Loucy (cell line): Measurements from ENCODE around the gene KNL1.

Experiments
- H2AFZ ChIP-seq: fragments of 200-600 bp; sonication (generic); 2 replicates; pipeline ENCODE4 v1.6.0; 2016; ENCODE audit warnings: antibody characterized with exemption, mild to moderate bottlenecking, low read length, moderate library complexity
- H3F3A ChIP-seq: fragments of 200-600 bp; 2 replicates; pipeline ENCODE4 v1.6.0; 2016; ENCODE audit warnings: antibody characterized with exemption, low read depth, mild to moderate bottlenecking
- H3K27me3 ChIP-seq: fragments of 200-600 bp; sonication (generic); 2 replicates; pipeline ENCODE4 v1.6.1; 2014; ENCODE audit warnings: low read length, mild to moderate bottlenecking; ENCODE audit not compliant: insufficient read depth, poor library complexity, severe bottlenecking
- H3K36me3 ChIP-seq: fragments of 200-600 bp; sonication (generic); 2 replicates; pipeline ENCODE4 v1.6.1; 2016; ENCODE audit warnings: low read length; ENCODE audit not compliant: insufficient read depth
- H3K4me1 ChIP-seq: fragments of 200-600 bp; sonication (generic); 2 replicates; pipeline ENCODE4 v1.5.1; 2014; ENCODE audit warnings: low read length, mild to moderate bottlenecking; ENCODE audit not compliant: insufficient read depth, poor library complexity, severe bottlenecking
- H3K4me2 ChIP-seq: fragments of 200-600 bp; sonication (generic); 2 replicates; pipeline ENCODE4 v1.6.0; 2014; ENCODE audit warnings: antibody characterized with exemption, low read length, low read depth, mild to moderate bottlenecking; ENCODE audit not compliant: poor library complexity, severe bottlenecking
- H3K4me3 ChIP-seq: fragments of 200-600 bp; sonication (generic); 2 replicates; pipeline ENCODE4 v1.5.1; 2014; ENCODE audit warnings: low read length, mild to moderate bottlenecking, mixed read lengths; ENCODE audit not compliant: poor library complexity, severe bottlenecking
- H3K79me2 ChIP-seq: fragments of 200-600 bp; sonication (generic); 2 replicates; pipeline ENCODE4 v1.6.1; 2014; ENCODE audit warnings: low read length; ENCODE audit not compliant: insufficient read depth
- H3K9ac ChIP-seq: fragments of 200-600 bp; sonication (generic); 2 replicates; pipeline ENCODE4 v1.6.0; 2014; ENCODE audit warnings: mild to moderate bottlenecking, low read depth, low read length, moderate library complexity; ENCODE audit not compliant: poor library complexity, severe bottlenecking
- H3K9me2 ChIP-seq: fragments of 200-600 bp; sonication (generic); replicated peaks from 2 replicates; pipeline ENCODE4 v1.6.1; 2016; ENCODE audit warnings: low read depth, low read length, mixed read lengths
- H3K9me3 ChIP-seq: fragments of 200-600 bp; sonication (generic); 2 replicates; pipeline ENCODE4 v1.6.1; 2014; ENCODE audit warnings: mild to moderate bottlenecking, antibody characterized with exemption, low read length, low read depth; ENCODE audit not compliant: insufficient read depth
- H4K20me1 ChIP-seq: fragments of 200-600 bp; sonication (generic); 2 replicates; pipeline ENCODE4 v1.6.0; 2014; ENCODE audit warnings: antibody characterized with exemption, low read length, mild to moderate bottlenecking; ENCODE audit not compliant: insufficient read depth, poor library complexity, severe bottlenecking
- EZH2phosphoT487 ChIP-seq: fragments of 200-600 bp; IDR thresholded peaks from 2 replicates; pipeline ENCODE4 v1.6.1; 2018; ENCODE audit warnings: antibody characterized with exemption, mild to moderate bottlenecking, moderate library complexity, borderline replicate concordance
- TF ChIP-seq, protein P1 (sequence below): fragments of 200-600 bp; sonication (generic); conservative IDR thresholded peaks from 2 replicates; pipeline ENCODE4 v1.5.1; 2014; ENCODE audit warnings: mild to moderate bottlenecking, antibody characterized with exemption, low read length

The KNL1 gene

GRCh38 chr15:40564591-40565332, 29.3 kb upstream of the KNL1 start, which contains the start of gene CCDC32:
Gene CCDC32, minus strand, starts transcription at chr15:40565042. Its CDS starts 2,027 bp downstream, at chr15:40563015.
- H3K9me3 ChIP-seq = no peaks in the 10 kb centered on the region

GRCh38 chr15:40565333-40566238, 28.5 kb upstream of the KNL1 start:
- peaks cover 15% of the 10 kb centered on the region for H4K20me1 ChIP-seq
- H3F3A ChIP-seq = no peaks in the 10 kb centered on the region
- no peaks in the 10 kb centered on the region for H3K9me3 ChIP-seq
- H3K9me2 ChIP-seq = no peaks in the 10 kb centered on the region
- no peaks in the 10 kb centered on the region for H3K27me3 ChIP-seq
- peak overlapping the region; percentile 91 for H3K4me3 ChIP-seq
- H3K4me2 ChIP-seq = peak overlapping the region; percentile 95
- TF ChIP-seq EZH2phosphoT487 = no peak
- TF ChIP-seq, protein P1, sequence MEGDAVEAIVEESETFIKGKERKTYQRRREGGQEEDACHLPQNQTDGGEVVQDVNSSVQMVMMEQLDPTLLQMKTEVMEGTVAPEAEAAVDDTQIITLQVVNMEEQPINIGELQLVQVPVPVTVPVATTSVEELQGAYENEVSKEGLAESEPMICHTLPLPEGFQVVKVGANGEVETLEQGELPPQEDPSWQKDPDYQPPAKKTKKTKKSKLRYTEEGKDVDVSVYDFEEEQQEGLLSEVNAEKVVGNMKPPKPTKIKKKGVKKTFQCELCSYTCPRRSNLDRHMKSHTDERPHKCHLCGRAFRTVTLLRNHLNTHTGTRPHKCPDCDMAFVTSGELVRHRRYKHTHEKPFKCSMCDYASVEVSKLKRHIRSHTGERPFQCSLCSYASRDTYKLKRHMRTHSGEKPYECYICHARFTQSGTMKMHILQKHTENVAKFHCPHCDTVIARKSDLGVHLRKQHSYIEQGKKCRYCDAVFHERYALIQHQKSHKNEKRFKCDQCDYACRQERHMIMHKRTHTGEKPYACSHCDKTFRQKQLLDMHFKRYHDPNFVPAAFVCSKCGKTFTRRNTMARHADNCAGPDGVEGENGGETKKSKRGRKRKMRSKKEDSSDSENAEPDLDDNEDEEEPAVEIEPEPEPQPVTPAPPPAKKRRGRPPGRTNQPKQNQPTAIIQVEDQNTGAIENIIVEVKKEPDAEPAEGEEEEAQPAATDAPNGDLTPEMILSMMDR = no peak
- H3K4me1 ChIP-seq = peaks cover 35% of the 10 kb centered on the region
- no peaks in the 10 kb centered on the region for H3K36me3 ChIP-seq
- H2AFZ ChIP-seq = peak overlapping the region; percentile 94
- H3K79me2 ChIP-seq = peaks cover 36% of the 10 kb centered on the region
- peak overlapping the region; percentile 52 for H3K9ac ChIP-seq

More at GRCh38 chr15:40564591-40565332, 29.3 kb upstream of the KNL1 start, which contains the start of gene CCDC32:
- Histone ChIP-seq H3K4me3 (peak within 1 kb of the TSS; percentile 91), H4K20me1 (peaks cover 7% of the 10 kb centered on the region), H3K4me1 (peaks cover 27% of the 10 kb centered on the region), H3K79me2 (peaks cover 32% of the 10 kb centered on the region), H3K9ac (peak within 1 kb of the TSS; percentile 79), H3K27me3 (no peaks in the 10 kb centered on the region), H3K36me3 (no peaks in the 10 kb centered on the region), H3K9me2 (no peaks in the 10 kb centered on the region), H2AFZ (peak within 1 kb of the TSS; percentile 94), H3F3A (no peaks in the 10 kb centered on the region), H3K4me2 (peak within 1 kb of the TSS; percentile 95)
- no peak for TF ChIP-seq EZH2phosphoT487
- TF ChIP-seq, protein P1 = no peak

DNA sequence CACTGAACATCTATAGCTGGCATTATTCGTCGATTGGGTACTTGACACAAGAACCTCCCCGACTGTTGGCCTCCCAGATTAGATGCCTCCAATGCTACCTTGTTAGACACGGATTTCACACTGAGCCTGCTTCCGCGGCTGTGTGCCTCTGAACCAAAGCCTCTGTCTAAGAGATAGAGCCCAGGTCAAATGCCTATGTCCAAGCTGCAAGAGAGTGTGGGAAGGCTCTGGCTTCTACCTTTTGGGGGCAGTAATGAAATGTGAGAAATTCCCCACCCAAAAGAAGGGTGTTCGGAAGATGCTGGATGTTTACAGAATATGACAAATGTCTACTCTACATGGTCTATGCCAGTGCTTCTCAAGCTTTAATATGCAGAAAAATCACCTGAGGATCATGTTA, 26.9 kb upstream of the KNL1 start:
- H3K4me3 ChIP-seq = no peak overlapping the region

More for the DNA sequence above, 26.9 kb upstream of the KNL1 start:
- Histone ChIP-seq H3F3A (no peaks in the 10 kb centered on the region), H4K20me1 (peaks cover 17% of the 10 kb centered on the region), H3K9ac (no peak overlapping the region), H2AFZ (peak overlapping the region; percentile 68), H3K36me3 (no peaks in the 10 kb centered on the region), H3K9me2 (no peaks in the 10 kb centered on the region), H3K79me2 (peaks cover 38% of the 10 kb centered on the region), H3K4me1 (peaks cover 37% of the 10 kb centered on the region), H3K4me2 (peak overlapping the region; percentile 30), H3K9me3 (no peaks in the 10 kb centered on the region), H3K27me3 (no peaks in the 10 kb centered on the region)
- no peak for TF ChIP-seq EZH2phosphoT487
- TF ChIP-seq, protein P1 = peak; percentile 61
